ENCODE measurements around the gene RFFL.

GRCh38 chr17:35087731-35088355 is 24.3 kb upstream of the RFFL start:
- TF ChIP-seq YY1 (IDR thresholded peaks at IDR 0.05; ENCODE audit: insufficient read depth, insufficient read length) (no peak), SUZ12 (IDR thresholded peaks at IDR 0.05; ENCODE audit: extremely low read depth, insufficient read depth, insufficient read length) (no peak), ZNF274 (IDR thresholded peaks at IDR 0.05; ENCODE audit: low read depth, low read length) (no peak)

Measured in NT2/D1 (cell line).